GM18526 (cell line): Measurements from ENCODE around the gene GPR32.
A peak's percentile ranks its signal among the peaks of the same experiment; 100 is the strongest.

Source experiments
- POLR2A ChIP-seq: IDR thresholded peaks from 3 replicates; pipeline ENCODE4 v1.6.1; 2011; ENCODE audit not compliant: insufficient read length; ENCODE audit errors: extremely low read depth

GPR32 gene

GRCh38 chr19:50778906-50779430, 8.7 kb downstream of the GPR32 start:
- TF ChIP-seq POLR2A: no peak

GRCh38 chr19:50779504-50780457, 9.5 kb downstream of the GPR32 start:
- TF ChIP-seq POLR2A: no peak

- TF ChIP-seq POLR2A: no peak
Measured at GRCh38 chr19:50780753-50781435, 10.6 kb downstream of the GPR32 start.

- TF ChIP-seq POLR2A: no peak
Measured at GRCh38 chr19:50784710-50785109, 14.4 kb downstream of the GPR32 start.

- no peak for TF ChIP-seq POLR2A
Measured at GRCh38 chr19:50785329-50785728, 15.1 kb downstream of the GPR32 start.

GRCh38 chr19:50790396-50790795, 20.1 kb downstream of the GPR32 start, which contains the start of gene ACP4:
ACP4 (plus strand) TSS chr19:50790415; CDS start chr19:50790415, 0 bp downstream.
- TF ChIP-seq POLR2A: no peak

GRCh38 chr19:50790922-50791467, 20.7 kb downstream of the GPR32 start:
- no peak for TF ChIP-seq POLR2A

GRCh38 chr19:50791594-50792271, 21.5 kb downstream of the GPR32 start:
- TF ChIP-seq POLR2A: no peak

- no peak for TF ChIP-seq POLR2A
Measured at GRCh38 chr19:50792272-50793250, 22.3 kb downstream of the GPR32 start.

GRCh38 chr19:50793558-50794065, 23.3 kb downstream of the GPR32 start:
- no peak for TF ChIP-seq POLR2A

- TF ChIP-seq POLR2A: no peak
Measured at GRCh38 chr19:50794074-50794875, 24.0 kb downstream of the GPR32 start.

GRCh38 chr19:50794876-50795663, 24.8 kb downstream of the GPR32 start:
- peak; percentile 57 for TF ChIP-seq POLR2A
